IPS-11a (cell line): ENCODE data around the gene CSGALNACT2.
"Not testable (repeated sequence)": the region's sequence is repeated elsewhere in the genome, so short reads cannot be mapped to it uniquely, and the experiment has no call there.

ENCODE experiments used
- H3K4me3 ChIP-seq: one replicate; pipeline ENCODE4 v1.5.1; 2013; ENCODE audit warnings: low read depth, low read length, control low read depth

The CSGALNACT2 gene

DNA sequence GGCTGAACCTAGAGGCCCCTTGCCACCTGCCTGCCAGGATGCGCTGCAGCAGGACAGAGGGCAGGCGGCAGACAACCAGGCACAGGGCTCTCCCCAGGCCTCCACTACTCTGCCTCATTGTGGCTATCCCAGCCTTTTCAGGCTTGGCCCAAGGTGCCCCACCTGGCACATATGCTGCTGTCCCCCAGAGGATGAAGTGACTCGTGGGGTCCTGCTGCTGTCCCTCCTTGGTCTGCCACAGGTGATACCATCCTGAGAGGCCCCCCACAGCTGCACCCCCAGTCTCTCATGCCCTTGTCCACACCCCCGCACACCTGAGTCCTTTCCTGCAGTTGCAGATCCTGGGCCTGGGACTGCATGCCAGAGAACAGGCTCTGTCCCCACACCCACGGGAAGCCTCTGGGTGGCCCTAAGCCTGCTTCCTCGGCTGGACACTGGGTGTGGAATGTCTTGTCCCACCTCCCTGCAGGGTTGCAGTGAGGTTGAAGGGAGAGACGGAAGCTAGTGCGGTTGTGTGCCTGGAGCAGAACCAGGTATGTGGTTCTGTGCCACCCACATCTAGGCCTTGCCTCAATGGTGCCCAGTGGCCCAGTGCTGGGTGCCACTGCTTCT lies 73.3 kb downstream of the CSGALNACT2 start:
- H3K4me3 ChIP-seq: no peak overlapping the region

- no peak overlapping the region for H3K4me3 ChIP-seq
Measured at GRCh38 chr10:43212043-43212721, 73.9 kb downstream of the CSGALNACT2 start.

GRCh38 chr10:43214071-43214955 lies 76.1 kb downstream of the CSGALNACT2 start:
- no peak overlapping the region for H3K4me3 ChIP-seq

DNA sequence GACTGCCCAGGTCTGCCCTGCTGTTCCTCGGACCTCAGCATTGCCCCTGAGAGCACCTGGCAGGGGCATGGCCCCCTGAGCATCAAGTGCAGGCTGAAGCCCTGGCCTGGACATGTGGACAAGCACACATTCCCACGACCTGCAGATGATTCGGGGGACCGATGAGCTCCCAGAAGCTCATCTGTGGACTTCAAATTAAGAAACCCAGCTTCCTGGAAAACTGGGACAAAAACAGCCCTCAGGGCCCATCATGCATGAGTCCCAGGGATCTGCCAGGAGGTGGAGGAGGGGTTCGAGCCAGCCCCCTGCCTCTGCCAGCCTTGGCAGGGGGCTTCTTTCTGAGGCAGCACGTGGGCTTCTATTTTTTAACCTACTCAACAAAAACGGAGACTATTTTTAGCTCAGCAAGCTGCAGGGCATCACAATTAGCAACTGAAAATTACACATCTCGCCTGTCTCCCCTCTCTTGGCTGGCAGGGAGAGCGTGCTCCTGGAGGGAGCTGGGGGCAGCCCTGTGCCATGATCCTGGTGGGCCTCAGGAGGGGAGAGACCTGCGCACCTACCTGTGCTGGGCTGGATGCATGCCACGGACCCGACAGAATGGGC lies 76.8 kb downstream of the CSGALNACT2 start:
- no peak overlapping the region for H3K4me3 ChIP-seq

- H3K4me3 ChIP-seq: no peak overlapping the region
Measured at GRCh38 chr10:43215758-43216455, 77.7 kb downstream of the CSGALNACT2 start.

DNA sequence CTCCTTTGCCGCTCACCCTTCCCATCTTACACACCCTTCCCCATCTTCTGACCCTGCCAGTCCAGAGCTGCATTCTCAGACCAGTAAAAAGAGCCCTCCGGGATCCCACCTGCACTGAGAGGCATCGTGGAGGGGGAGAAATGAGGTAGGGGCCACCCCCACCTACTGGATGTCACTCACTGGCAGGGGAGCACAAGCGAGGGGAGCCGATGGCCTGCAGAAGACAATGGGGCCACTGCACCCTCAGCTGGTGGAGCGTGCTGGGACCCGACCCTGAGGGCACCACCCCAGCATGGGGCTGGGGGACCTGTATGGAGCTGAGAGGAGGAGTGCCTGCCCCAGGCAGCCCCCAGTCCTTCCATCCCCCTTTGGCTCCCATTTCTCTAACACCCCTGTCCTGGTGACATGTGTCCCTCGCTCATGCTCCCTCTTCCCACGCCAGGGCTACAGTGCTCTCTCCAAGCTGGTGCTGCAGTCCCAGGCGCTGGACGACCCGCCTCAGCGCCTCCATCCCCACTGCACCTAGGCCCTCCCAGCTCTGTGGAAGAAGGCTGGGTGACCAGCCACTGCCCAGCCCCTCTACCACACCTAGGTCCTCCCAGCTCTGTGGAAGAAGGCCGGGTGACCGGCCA lies 78.8 kb downstream of the CSGALNACT2 start:
- no peak overlapping the region for H3K4me3 ChIP-seq

DNA sequence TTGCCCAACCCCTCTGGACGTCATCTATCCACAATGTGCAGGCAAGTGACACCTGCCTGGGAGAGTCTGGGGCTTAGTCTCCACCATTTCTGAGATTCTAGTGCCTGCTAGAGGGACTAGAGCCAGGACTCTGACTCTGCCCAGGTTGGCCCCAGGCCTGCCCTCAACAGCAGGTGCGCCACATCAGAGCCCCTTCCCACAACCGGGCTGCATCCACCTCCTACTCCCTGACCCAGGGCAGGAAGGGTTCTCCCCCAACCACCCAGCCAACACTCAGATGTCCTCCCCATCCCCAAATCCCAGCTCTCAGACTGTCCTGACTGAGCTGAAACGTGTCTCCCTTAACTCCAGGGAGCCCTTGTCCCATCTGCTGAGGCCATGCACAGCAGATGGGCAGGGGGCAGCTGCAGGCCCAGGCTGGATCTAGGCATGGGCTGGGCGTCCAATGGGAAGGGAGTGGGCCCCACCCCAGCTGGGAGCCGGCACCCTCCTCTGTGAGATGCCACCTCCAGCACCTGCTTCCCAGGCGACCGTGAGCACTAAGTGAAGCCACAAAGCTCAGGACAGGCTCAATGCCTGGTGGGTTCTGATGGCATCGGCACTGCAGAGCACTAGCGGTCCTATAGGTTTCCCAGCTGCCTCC lies 79.4 kb downstream of the CSGALNACT2 start:
- H3K4me3 ChIP-seq: no peak overlapping the region

GRCh38 chr10:43218206-43218950 lies 80.1 kb downstream of the CSGALNACT2 start:
- H3K4me3 ChIP-seq: no peak overlapping the region

GRCh38 chr10:43218951-43219837 lies 80.9 kb downstream of the CSGALNACT2 start:
- no peak overlapping the region for H3K4me3 ChIP-seq

GRCh38 chr10:43219848-43220247 lies 81.6 kb downstream of the CSGALNACT2 start:
- no peak overlapping the region for H3K4me3 ChIP-seq

DNA sequence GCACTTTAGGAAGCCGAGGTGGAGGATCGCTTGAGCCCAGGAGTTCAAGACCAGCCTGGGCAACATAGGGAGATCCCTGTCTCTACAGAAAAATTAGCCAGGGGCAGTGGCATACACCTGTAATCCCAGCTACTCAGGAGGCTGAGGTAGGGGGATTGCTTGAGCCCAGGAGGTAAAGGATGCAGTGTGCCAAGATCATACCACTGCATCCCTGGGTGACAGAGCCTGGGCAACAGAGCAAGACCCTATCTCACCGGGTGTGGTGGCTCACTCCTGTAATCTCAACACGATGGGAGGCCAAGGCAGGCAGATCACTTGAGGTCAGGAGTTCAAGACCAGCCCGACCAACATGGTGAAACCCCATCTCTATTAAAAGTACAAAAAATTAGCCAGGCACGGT lies 82.0 kb downstream of the CSGALNACT2 start:
- not testable (repeated sequence) for H3K4me3 ChIP-seq

GRCh38 chr10:43220657-43221418 lies 82.6 kb downstream of the CSGALNACT2 start:
- no peak overlapping the region for H3K4me3 ChIP-seq

- no peak overlapping the region for H3K4me3 ChIP-seq
Measured at GRCh38 chr10:43221419-43222209, 83.4 kb downstream of the CSGALNACT2 start.

GRCh38 chr10:43222210-43222720 lies 84.0 kb downstream of the CSGALNACT2 start:
- H3K4me3 ChIP-seq: no peak overlapping the region

GRCh38 chr10:43223056-43223455 lies 84.8 kb downstream of the CSGALNACT2 start:
- no peak overlapping the region for H3K4me3 ChIP-seq

DNA sequence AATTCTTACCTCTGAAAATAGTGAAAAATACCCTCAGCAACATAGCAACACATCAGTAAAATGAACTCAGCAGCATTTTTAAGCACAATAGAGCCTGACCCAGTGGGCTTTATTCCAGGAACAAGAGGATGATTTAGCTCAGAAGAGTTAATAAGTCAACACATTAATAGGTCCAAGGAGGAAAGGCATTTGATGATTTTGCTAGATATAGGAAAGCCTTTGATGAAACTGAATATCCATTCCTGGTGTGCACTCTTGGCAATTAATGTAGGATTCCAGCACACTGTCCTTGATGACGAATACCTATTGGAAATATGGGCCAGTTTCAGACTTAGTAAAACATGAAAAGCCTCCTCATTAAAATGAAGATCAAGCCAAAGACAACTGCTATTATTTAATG lies 86.1 kb downstream of the CSGALNACT2 start:
- no peak overlapping the region for H3K4me3 ChIP-seq
